ENCODE data around the gene EPAS1.

The EPAS1 gene

GRCh38 chr2:46296840-46297545, at the start of gene EPAS1:
TSS of gene EPAS1 (plus strand) at chr2:46297407. CDS start at chr2:46297912, 505 bp downstream.
- peak; percentile 70 for DNase-seq (ENCODE audit: low read depth)

GRCh38 chr2:46248171-46248570, 49.0 kb upstream of the EPAS1 start:
- no peak for DNase-seq (ENCODE audit: low read depth)

- DNase-seq (ENCODE audit: low read depth): no peak
Measured at GRCh38 chr2:46249654-46250053, 47.6 kb upstream of the EPAS1 start.

- DNase-seq (ENCODE audit: low read depth): no peak
Measured at GRCh38 chr2:46252891-46253659, 44.1 kb upstream of the EPAS1 start.

GRCh38 chr2:46254474-46254873, 42.7 kb upstream of the EPAS1 start:
- no peak for DNase-seq (ENCODE audit: low read depth)

- DNase-seq (ENCODE audit: low read depth): no peak
Measured at GRCh38 chr2:46256563-46257142, 40.6 kb upstream of the EPAS1 start.

GRCh38 chr2:46257476-46257875, 39.7 kb upstream of the EPAS1 start:
- no peak for DNase-seq (ENCODE audit: low read depth)

GRCh38 chr2:46257980-46258379, 39.2 kb upstream of the EPAS1 start:
- no peak for DNase-seq (ENCODE audit: low read depth)

GRCh38 chr2:46258937-46259776, 38.0 kb upstream of the EPAS1 start:
- DNase-seq (ENCODE audit: low read depth): no peak

GRCh38 chr2:46259777-46260168, 37.4 kb upstream of the EPAS1 start:
- no peak for DNase-seq (ENCODE audit: low read depth)

- no peak for DNase-seq (ENCODE audit: low read depth)
Measured at GRCh38 chr2:46260305-46260704, 36.9 kb upstream of the EPAS1 start.

GRCh38 chr2:46262248-46262938, 34.8 kb upstream of the EPAS1 start:
- DNase-seq (ENCODE audit: low read depth): no peak

GRCh38 chr2:46263347-46263746, 33.9 kb upstream of the EPAS1 start:
- DNase-seq (ENCODE audit: low read depth): no peak

GRCh38 chr2:46264447-46264846, 32.8 kb upstream of the EPAS1 start:
- no peak for DNase-seq (ENCODE audit: low read depth)

GRCh38 chr2:46266134-46266533, 31.1 kb upstream of the EPAS1 start:
- no peak for DNase-seq (ENCODE audit: low read depth)

- DNase-seq (ENCODE audit: low read depth): no peak
Measured at GRCh38 chr2:46267616-46268015, 29.6 kb upstream of the EPAS1 start.

- no peak for DNase-seq (ENCODE audit: low read depth)
Measured at GRCh38 chr2:46268196-46268595, 29.0 kb upstream of the EPAS1 start.

- no peak for DNase-seq (ENCODE audit: low read depth)
Measured at GRCh38 chr2:46269001-46269400, 28.2 kb upstream of the EPAS1 start.

- no peak for DNase-seq (ENCODE audit: low read depth)
Measured at GRCh38 chr2:46269544-46270273, 27.5 kb upstream of the EPAS1 start.

- no peak for DNase-seq (ENCODE audit: low read depth)
Measured at GRCh38 chr2:46270384-46270783, 26.8 kb upstream of the EPAS1 start.

Measured in activated T-cell treated with anti-CD3 and anti-CD28 coated beads for 48 hours (primary cell).